GM21619 (cell line): ENCODE results near the gene EFNA4.

Source experiments
- ATAC-seq: cut with Tn5 transposase; IDR thresholded peaks from one replicate; pipeline ENCODE4 v1.9.1; 2021; ENCODE audit not compliant: unreplicated experiment

The EFNA4 gene

DNA sequence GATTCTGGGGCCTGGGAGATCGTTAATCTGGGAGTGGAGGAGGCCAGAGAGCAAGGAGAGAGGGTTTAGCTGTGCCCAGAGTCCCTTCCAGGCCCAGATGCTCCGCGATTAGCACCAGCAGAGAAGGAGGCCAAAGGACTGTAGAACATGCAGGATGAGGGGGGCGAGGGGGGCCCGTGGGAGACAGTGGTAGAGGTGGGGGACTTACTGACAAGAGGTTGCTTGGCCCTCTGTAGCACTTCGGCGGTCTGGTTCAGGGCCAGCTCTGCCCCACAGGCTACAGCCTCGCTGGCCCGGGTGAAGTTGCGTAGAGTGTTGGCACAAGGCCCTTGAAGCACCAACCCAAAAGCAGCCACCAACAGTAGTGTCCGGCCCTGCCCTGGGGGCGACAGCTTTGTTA is 30.7 kb upstream of the EFNA4 start:
- no peak for ATAC-seq

DNA sequence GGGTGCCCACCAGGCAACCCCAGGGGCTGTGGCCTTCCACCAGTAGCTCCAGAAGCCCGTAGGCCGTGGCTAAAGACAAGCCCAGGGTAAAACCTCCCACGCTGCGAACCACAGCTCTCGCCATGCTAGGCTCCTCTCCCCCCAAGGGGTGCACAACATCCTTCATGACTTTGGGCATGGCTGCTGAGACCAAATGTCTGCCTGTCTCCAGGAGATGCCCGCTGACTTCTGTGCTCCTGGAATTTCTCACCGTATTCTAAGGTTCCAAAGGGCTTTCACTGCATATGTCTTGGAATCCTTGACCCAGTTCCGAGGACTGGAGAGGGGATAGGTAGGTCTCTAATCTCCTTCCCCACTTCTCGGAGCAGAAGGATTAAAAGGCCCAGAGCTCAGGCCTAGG is 30.0 kb upstream of the EFNA4 start, which contains the start of the genes DCST1 and DCST2:
DCST1 (plus strand) TSS at position 301 of the 400 bp plus-strand sequence. CDS start 213 bp downstream, outside the sequence.
DCST2 (minus strand) TSS at position 258 of the 400 bp plus-strand sequence; CDS start at position 178, 80 bp downstream.
- ATAC-seq: no peak

DNA sequence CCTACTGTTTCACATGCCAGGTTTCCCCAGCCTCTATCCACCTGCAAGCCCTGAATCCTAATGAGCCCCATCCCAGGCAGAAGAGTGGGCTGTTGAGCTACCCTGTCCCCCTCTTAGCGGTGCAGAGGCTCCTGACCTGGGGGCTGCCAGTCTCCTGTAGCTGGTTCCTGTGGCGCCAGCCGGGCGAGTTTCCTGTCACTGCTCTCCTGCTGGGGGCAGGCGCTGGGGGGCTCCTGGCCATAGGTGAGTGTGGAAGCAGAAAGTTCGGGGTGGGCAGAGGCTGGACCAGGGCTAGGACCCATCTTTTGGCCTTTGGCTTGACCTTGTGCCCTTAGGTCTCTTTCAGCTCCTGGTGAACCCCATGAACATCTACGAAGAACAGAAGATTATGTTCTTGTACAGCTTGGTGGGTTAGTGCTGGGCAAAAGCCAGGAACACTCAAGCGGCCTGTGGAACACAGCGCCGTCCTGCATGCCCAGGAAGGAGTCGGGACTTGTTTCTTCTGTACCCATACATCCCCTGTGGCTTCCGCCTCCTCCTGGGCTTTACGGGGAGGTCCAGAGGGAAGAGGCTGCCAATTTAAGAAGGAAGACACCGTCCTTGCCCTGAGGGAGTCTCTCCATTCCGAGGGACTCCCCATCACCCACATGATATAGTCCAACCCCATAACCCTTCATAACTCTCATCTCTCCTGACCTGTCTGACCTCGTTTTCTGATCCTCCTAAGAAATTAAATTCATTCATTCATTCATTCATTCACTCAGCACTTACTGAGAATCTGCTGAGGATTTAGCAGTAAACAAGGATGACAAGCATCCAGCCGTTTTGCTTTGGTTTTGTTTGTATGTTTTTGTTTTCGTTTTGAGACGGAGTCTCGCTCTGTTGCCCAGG is 29.0 kb upstream of the EFNA4 start:
- ATAC-seq: no peak

DNA sequence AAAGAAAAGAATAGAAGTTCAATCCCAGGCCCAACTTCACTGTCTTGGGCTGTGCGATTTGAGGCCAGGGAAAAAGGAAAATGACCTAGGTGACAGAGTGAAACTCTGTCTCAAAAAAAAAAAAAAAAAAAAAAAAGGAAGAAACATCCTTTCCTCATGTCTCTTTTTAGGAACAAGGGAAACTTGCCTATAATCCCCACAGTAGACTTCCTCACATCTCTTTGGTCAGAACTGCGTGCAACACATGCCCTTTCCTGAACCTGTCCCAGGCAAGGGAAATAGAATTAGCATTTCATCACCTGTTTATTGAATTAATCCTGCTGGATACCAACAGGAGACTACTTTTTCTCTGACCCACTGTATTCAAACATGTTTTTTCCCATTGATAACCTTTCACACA is 27.6 kb upstream of the EFNA4 start:
- ATAC-seq: no peak

DNA sequence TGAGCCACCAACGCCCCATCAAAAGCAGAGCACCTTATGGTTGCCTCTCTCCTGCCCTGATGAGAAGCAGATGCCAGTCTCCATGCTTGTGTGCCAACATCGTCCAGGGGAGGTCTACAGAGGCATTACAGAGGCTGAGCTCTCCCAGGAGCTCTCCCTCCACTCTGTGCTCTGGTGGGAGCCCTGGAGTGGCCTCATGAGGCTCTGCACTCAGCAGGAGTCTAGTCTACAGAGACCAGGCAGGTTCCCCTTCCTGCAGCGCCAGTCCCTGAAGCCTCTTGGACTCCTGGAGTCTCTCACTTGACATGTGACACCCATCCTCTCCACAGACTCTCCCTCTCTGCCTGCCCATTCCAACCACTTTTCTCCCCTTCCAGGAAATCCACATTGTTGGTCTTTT is 26.5 kb upstream of the EFNA4 start:
- ATAC-seq: no peak

DNA sequence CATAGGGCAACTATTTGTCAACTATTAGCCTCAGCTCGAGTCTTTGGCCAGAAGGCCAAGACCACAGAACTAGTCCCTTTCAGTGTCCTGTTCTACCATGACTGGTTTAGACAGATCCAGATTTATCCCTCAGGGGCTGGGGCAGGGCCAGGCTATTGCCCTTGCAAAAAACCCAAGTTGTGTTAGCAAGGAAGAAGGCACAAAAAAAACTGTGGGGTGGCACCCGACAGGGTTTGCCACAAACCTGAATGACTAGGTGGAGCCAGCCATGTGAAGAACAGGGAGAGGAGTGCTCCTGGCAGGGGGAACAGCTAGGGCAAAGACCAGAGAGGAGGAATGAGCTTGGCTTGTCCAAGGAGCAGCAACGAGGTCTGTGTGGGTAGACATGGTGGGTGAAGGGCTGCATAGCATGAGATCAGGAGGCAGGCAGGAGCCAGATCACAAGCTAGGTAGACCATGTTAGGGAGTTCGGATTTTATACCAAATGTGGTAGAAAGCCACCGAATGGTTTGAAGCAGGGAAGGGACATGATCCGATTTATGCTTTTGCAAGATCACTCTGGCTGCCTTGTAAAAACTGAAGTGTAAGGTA is 25.6 kb upstream of the EFNA4 start:
- ATAC-seq: no peak

DNA sequence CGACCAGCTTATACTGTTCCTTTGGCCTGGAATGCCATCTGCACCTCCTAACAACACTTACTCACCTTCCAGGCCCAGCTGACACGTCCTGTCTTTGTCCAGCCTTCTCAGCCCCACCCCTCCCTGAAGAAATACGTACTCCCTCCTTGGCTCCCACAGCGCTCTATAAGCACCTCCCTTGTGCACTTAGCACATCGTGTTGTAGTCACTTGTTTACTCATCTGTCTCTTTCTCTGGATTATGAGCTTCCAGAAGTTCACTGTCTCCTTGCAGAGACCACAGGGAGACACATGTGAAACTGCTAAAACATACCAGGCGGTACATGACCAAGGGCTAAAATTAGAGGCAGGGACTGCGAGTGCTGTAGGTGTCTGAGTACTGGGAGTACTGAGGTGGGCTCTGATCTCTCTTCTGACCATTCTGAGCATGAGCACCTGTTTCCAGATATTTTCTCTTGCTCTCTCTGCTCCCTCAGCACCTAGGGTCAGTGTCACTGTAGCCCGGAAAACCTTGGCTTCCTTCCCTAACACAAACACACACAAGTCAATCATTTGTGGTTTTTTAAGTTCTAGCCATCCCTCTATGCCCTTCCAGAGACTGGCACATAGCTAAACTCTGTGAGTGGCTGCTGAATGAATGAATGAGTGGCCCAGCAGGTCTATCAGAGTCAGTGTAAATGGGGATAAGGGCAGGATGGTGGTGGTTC is 24.8 kb upstream of the EFNA4 start:
- ATAC-seq: no peak

DNA sequence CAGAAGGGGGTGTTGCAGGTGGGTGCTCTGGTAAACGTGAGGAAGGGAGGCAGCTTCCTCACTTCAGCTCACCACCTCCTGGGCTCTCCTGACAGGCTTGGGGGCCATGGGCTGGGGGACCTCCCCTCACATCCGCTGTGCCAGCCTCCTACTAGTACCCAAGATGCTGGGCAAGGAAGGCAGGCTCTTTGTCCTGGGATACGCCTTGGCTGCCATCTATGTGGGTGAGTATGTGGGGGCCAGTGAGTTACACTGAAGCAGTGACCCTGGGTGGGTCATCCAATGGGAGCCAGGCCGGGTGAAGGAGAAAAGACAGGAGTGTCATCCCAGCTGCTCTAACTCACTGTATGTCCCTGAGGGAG is 24.3 kb upstream of the EFNA4 start:
- ATAC-seq: no peak

DNA sequence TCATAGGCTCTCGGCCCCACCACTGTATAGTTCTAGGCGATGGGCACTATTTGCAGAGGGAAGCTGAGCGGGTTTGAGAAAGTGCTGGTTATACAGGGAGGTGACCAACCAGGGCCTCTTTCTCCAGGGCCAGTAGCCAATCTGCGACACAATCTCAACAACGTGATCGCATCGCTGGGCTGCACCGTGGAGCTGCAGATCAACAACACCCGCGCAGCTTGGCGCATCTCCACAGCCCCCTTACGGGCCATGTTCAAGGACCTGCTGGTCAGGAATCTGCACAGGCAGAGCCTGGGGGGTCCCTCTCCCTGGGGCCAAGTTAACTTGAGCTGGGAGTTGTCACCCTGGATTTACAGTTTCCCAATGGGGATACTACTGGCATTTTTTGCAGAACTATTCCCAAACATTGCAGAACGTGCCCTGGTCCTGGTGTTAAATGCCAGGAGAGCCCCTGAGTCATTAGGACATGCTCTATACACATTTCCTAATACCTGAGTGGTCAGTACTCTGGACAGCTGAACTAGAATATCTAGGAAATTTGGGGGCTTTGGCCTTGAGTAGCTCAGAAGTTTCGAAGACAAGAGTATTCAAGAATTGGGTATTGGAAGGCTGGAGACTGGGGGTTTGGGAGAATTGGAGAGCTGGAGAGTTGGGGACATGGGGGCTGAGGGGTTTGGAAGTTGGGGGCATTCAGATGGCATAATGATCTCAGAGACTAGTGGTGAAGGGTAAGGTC is 23.0 kb upstream of the EFNA4 start:
- ATAC-seq: no peak

DNA sequence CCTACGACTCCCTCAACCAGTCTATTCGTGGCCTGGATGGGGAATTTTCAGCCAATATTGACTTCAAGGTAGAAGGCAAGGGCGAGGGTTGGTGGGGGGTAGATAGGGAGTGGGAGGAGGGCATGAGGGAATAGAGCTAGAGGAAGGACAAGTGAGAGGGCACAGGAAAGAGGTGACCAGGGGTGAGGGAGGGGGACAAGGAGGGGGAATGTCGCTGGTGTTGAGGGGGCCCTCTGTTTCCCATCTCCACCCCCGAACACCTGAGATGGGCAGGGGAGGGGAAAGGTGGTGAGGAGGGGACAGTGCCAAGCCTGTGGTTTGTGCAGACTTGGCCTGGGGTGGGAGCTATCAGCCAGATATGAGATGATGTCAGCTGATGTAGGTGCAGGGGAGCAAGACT is 20.8 kb upstream of the EFNA4 start:
- no peak for ATAC-seq

DNA sequence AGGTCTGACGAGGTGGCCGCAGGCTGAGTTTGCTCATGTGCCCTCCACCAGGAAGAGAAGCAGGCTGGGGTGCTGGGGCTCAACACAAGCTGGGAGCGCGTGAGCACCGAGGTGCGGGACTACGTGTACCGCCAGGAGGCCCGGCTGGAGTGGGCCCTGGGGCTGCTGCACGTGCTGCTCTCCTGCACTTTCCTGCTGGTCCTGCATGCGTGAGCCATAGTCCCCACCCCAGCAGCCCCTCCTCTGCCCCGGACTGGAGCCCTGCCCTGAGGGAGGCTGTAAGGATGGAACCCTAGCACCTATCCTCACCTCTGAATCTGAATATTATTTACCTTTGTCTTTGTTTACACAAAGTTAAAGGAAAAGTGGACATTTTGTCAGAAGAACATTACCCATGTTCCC is 20.2 kb upstream of the EFNA4 start:
- ATAC-seq: no peak

DNA sequence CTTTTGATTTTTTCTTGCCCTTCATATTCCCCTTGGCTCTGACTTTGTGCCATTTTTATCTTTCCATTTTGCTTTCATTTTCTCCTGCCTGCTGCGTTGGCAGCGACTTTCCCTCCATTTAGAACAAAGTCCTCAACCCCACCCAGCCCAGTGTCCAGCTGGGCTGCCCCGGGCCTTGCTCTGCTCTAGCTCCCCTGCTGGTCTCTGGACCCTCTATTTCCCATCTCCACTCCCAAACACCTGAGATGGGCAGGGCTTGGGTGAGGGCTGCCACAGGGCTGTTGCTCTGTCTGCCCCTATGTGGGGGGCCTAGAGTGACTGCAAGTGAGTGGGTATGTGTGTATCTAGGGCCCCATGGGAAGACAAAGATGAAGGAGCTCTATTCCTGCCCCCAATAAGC is 19.7 kb upstream of the EFNA4 start:
- ATAC-seq: no peak

DNA sequence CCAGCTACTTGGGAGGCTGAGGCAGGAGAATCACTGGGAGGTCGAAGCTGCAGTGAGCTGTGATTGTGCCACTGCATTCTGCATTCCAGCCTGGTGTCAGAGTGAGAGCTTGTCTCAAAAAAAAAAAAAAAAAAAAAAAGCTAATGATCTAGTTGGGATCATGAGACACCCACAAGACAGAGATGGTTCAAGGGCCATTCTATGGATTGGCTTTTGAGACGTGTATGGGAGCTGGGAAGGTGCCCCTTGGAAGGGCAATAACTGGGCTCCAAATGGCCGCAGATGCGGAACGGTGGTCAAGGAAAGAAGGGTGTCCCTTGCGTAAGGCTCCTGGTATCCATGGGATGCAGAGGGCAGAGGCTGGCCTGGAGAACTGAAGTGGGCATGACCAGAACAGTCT is 19.2 kb upstream of the EFNA4 start:
- no peak for ATAC-seq

DNA sequence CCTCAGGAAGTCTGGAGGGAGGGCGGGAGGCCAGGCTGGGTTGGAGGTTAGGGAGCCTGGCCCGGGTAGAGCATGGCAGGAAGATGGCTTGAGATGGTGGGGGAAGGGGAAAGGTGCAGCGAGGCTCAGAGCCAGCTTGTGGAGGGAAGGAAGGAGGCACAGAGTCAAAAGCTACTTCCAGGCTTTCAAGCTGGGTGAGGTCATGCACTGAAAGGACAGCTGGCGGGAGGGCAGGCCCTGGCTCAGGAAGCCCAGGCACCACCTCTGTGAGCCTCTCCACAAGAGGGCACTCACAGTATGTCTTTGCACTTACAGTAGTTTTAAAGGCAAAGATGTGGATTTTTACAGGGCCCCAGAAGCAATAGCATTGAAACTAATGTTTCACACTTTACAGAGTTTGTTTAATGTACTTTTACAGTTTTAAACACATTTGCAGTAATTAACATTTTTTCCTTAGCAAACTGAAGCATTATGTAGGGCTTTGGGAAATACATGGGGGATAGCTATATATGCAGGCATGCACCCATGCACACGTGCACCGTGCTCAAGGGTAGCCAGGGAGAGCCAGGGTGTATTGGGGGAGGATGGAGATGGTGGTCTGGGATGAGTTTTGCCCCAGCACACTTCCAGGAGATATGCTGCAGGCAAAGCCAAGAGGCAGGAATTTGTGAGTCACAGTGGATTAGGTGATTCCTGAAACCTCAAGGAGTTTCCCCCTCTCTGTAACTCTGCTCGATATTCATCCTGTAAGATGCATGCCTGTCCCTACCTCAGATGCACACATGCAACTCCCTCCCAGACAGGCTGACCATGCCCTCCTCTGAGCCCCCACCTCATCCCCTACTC is 18.5 kb upstream of the EFNA4 start:
- peak; percentile 57 for ATAC-seq

DNA sequence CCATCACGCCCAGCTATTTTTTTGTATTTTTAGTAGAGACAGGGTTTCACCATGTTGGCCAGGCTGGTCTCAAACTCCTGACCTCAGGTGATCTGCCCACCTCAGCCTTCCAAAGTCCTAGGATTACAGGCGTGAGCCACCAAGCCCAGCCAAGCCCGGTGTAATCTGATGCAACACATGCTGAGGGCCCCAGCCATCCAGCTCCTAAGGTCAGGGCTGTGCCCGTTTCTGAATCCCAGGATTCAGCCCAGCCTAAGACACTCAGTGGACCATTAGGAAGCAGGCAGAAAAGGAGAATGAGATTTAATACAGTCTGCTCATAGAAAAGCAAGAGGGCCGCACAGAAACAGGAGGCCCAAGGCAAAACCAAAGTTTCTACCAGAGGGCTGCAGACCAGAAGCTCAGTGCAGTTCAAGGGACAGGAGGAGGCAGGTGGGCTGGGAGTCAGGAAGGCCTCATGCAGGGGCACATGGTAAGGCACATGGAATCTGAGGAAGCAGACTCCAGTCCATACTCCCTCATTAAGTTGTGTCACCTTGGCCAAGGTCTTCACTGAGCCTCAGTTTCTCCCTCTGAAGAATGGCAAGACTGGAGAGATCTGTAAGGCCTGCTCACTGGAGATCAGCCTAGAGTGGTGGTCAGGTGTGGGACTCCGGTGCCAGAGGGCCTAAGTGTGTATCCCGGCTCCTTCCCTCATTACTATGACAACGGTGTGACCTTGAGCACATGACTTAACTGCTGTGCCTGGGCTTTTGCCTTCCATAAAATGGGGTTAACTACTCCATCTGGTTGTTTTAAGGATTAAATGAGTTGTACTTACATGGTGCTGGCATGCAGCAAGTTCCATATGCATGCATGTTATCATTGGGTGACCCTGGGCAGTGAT is 14.8 kb upstream of the EFNA4 start:
- no peak for ATAC-seq

DNA sequence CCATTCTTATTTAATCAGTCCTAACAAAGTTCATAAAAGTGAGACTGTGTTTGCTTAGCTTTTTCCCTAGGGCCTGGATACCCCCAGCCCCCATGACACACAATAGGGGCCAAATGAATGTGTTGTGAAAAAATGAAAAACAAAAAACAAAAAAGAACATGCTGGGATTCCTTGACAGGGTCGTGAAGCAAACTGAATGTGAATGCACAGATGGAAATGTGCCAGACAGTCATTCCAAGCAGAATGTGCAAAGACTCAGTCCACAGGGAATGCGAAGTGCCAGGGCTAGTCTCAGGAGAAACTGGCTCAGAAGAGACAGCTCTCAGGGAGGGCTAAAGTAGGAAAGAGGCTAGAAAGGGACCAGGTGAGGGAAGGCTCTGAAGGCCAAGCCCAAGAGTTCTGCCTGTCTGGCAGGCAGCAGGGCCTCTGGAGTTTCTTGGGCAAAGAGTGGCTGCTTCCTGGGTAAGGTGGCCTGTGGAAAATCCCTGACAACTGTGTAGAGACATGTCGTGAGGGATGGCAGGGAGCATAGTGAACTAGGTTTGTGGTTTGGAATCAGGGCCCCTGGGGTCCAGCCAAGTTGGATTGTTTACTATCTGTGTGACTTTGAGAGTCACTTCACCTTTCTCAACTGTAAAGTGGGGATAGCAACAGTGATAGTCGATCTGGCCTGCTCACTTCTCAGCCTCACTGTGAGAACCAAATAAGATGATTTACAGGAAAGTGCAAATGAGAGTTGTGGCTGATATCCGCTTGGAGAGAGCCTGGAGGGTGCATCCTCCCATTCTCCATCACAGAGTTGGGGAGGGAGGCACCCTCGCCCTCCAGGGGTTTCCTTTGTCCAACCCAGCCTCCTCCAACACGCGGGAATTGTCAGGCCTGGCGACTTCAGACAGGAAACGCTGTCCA is 13.6 kb upstream of the EFNA4 start:
- no peak for ATAC-seq

DNA sequence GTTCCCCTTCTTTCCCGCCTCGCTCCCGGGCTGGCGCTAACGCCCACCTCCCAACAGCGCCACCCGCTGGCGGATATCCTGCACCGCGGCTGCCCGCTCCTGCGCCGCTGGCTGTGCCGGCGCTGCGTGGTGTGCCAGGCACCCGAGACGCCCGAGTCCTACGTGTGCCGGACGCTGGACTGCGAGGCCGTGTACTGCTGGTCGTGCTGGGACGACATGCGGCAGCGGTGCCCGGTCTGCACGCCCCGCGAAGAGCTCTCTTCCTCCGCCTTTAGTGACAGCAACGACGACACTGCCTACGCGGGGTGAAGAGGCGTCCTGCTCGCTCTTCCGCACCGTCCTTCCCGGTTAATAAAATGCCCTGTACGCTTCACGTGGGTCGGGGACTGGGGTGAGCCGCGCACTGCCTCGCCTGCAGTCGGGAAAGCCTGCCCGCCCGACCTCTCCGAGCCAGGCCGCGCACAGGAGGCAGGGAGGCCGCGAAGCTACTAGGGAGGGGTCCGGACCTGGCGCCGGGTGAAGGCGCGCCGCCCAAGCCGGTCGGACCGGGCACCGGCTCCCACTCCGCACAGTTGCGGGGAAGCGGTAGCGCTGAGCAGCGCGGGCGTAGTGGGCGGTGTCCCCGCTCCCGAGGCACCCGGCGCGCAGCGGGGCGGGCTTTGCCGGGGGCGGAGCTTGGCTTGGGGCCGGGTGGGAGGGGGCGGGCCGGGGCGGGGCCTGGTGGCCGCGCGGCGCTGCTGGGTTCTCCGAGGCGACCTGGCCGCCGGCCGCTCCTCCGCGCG is 12.8 kb upstream of the EFNA4 start, which contains the start of gene ADAM15:
ADAM15 (plus strand) TSS at position 757 of the 782 bp plus-strand sequence. CDS start 71 bp downstream, outside the sequence.
- peak; percentile 59 for ATAC-seq
